Peyer's patch (tissue), 4 donors: ENCODE results near the gene XBP1.

Experiments
- POLR2A ChIP-seq, 2 donors: fragments of 450-650 bp; IDR thresholded peaks; one replicate each; pipeline ENCODE4 v1.5.1; 2017; ENCODE audit warnings: antibody characterized with exemption in 2 of 2, mild to moderate bottlenecking in 2 of 2, moderate library complexity in 2 of 2
- TF ChIP-seq, protein P1 (sequence below), 6 experiments: fragments of 450-650 bp in 4 of 6; fragments of 200-600 bp in 2 of 6; sonication (generic) in 1 of 6; IDR thresholded peaks; one replicate each; pipeline ENCODE4 v1.5.1; 2017 to 2019; ENCODE audit warnings: antibody characterized with exemption in 6 of 6, mild to moderate bottlenecking in 3 of 6, moderate library complexity in 1 of 6

- no peak for TF ChIP-seq POLR2A (IDR thresholded peaks at IDR 0.05)
- TF ChIP-seq, protein P1, sequence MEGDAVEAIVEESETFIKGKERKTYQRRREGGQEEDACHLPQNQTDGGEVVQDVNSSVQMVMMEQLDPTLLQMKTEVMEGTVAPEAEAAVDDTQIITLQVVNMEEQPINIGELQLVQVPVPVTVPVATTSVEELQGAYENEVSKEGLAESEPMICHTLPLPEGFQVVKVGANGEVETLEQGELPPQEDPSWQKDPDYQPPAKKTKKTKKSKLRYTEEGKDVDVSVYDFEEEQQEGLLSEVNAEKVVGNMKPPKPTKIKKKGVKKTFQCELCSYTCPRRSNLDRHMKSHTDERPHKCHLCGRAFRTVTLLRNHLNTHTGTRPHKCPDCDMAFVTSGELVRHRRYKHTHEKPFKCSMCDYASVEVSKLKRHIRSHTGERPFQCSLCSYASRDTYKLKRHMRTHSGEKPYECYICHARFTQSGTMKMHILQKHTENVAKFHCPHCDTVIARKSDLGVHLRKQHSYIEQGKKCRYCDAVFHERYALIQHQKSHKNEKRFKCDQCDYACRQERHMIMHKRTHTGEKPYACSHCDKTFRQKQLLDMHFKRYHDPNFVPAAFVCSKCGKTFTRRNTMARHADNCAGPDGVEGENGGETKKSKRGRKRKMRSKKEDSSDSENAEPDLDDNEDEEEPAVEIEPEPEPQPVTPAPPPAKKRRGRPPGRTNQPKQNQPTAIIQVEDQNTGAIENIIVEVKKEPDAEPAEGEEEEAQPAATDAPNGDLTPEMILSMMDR (IDR thresholded peaks at IDR 0.05) = no peak
Measured at GRCh38 chr22:28835630-28836189, 35.3 kb upstream of the XBP1 start.
